ENCODE measurements around the gene RBPMS2.

DNA sequence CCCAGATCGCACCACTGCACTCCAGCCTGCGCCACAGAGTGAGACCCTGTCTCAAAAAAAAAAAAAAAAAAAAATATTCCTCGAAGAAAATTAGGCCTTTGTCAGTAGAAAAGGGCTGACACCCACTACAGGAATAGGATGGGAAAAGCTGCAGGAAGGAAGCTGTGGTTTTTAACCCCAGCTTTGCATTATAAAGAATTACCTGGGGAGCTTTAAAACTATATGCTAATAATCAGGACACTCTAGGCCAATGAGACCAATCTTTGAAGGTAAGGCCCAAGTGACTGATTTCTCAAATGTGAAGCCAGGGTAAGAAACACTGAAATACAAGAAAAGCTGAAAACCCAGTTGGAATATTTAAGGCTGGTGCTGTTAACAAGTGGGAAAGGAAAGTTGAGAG, 74.3 kb downstream of the RBPMS2 start:
- TF ChIP-seq POLR2A (IDR thresholded peaks at IDR 0.05; ENCODE audit: low read depth): no peak
- TF ChIP-seq, protein P1, sequence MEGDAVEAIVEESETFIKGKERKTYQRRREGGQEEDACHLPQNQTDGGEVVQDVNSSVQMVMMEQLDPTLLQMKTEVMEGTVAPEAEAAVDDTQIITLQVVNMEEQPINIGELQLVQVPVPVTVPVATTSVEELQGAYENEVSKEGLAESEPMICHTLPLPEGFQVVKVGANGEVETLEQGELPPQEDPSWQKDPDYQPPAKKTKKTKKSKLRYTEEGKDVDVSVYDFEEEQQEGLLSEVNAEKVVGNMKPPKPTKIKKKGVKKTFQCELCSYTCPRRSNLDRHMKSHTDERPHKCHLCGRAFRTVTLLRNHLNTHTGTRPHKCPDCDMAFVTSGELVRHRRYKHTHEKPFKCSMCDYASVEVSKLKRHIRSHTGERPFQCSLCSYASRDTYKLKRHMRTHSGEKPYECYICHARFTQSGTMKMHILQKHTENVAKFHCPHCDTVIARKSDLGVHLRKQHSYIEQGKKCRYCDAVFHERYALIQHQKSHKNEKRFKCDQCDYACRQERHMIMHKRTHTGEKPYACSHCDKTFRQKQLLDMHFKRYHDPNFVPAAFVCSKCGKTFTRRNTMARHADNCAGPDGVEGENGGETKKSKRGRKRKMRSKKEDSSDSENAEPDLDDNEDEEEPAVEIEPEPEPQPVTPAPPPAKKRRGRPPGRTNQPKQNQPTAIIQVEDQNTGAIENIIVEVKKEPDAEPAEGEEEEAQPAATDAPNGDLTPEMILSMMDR (IDR thresholded peaks at IDR 0.05): no peak
- TF ChIP-seq POLR2AphosphoS5 (IDR thresholded peaks at IDR 0.05): no peak
- TF ChIP-seq EP300 (IDR thresholded peaks at IDR 0.05): no peak

All from esophagus muscularis mucosa (tissue), 4 donors.